ENCODE measurements around the gene VTI1A.

VTI1A gene

DNA sequence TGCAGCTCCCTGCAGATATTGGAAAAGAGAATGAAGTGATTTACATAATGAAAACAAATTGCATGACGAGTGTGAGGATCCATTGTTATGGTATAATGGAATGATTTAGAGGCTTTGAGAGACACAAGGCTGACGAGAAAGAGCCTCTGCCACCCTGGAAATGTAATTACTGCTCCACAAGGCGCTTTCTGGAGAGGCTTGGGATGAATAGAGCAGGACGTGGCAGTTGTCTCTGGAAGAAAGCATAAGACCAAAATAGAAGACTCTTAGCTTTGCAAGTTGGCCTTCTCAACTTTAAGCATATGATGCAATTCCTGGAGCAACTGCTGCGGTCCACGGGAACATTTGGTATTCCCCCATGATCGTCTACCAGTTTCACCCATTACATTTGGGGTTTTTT lies 321.1 kb downstream of the VTI1A start:
- no peak overlapping the region for H2AFZ ChIP-seq (ENCODE audit: low read depth)
- no peak overlapping the region for H3K27ac ChIP-seq
- H3K4me2 ChIP-seq: no peak overlapping the region
- no peaks in the 10 kb centered on the region for H3K27me3 ChIP-seq (ENCODE audit: insufficient read depth, low read depth)
- H3K4me3 ChIP-seq (IDR thresholded peaks at IDR 0.05; ENCODE audit: insufficient read depth, low read depth, low read length): no peak overlapping the region
- TF ChIP-seq, protein P1, sequence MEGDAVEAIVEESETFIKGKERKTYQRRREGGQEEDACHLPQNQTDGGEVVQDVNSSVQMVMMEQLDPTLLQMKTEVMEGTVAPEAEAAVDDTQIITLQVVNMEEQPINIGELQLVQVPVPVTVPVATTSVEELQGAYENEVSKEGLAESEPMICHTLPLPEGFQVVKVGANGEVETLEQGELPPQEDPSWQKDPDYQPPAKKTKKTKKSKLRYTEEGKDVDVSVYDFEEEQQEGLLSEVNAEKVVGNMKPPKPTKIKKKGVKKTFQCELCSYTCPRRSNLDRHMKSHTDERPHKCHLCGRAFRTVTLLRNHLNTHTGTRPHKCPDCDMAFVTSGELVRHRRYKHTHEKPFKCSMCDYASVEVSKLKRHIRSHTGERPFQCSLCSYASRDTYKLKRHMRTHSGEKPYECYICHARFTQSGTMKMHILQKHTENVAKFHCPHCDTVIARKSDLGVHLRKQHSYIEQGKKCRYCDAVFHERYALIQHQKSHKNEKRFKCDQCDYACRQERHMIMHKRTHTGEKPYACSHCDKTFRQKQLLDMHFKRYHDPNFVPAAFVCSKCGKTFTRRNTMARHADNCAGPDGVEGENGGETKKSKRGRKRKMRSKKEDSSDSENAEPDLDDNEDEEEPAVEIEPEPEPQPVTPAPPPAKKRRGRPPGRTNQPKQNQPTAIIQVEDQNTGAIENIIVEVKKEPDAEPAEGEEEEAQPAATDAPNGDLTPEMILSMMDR (conservative IDR thresholded peaks at IDR 0.05; ENCODE audit: low read depth, low read length): no peak
- H3K4me1 ChIP-seq (ENCODE audit: low read depth, poor library complexity, severe bottlenecking): no peaks in the 10 kb centered on the region
- no peaks in the 10 kb centered on the region for H3K79me2 ChIP-seq (ENCODE audit: insufficient read depth, low read depth)
- no peak overlapping the region for H3K9ac ChIP-seq
- no peaks in the 10 kb centered on the region for H4K20me1 ChIP-seq (ENCODE audit: insufficient read depth)
- H3K36me3 ChIP-seq (ENCODE audit: insufficient read depth): no peaks in the 10 kb centered on the region

- Histone ChIP-seq H3K4me1 (ENCODE audit: low read depth, poor library complexity, severe bottlenecking) (no peaks in the 10 kb centered on the region), H3K9ac (no peak overlapping the region), H3K4me2 (no peak overlapping the region), H3K4me3 (IDR thresholded peaks at IDR 0.05; ENCODE audit: insufficient read depth, low read depth, low read length) (no peak overlapping the region), H2AFZ (ENCODE audit: low read depth) (no peak overlapping the region), H4K20me1 (ENCODE audit: insufficient read depth) (no peaks in the 10 kb centered on the region), H3K79me2 (ENCODE audit: insufficient read depth, low read depth) (no peaks in the 10 kb centered on the region), H3K36me3 (ENCODE audit: insufficient read depth) (no peaks in the 10 kb centered on the region), H3K27ac (no peak overlapping the region), H3K27me3 (ENCODE audit: insufficient read depth, low read depth) (no peaks in the 10 kb centered on the region)
- TF ChIP-seq, protein P1 (conservative IDR thresholded peaks at IDR 0.05; ENCODE audit: low read depth, low read length): no peak
Observed at GRCh38 chr10:112769081-112769480, 322.1 kb downstream of the VTI1A start.

DNA sequence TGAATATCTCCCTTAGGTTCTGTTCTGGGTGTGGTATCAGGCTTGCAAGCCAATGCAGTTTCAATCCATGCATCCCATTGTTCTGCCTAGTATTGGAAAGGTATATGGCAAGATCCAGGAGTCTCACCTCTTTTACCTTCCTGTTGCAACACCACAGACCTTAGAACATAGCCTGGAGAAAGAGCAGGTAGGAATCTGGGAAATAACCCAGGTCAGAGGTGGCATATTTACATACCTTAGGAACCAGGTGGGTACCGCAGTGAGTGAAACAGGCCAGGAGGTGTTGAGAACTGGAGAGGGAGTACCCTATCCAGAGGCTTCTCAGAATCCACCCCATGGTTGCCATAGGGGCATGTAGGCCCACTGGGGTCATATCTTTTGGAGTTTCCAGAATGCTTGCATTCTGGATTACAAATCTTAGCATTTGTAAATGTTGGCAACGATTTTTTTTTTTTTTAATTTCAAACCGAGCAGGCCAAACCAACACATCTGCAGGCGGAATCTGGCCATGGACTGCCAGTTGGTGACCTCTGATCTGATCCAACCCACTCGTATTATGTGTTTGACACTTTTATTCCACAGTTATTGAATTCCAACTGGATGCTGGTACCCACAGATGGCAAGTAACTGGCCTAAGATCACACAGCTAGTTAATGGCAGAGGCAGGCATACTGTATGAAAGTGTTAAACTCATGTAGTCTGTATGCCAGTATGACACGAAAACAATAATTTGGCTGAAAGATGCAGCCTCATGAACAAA lies 322.8 kb downstream of the VTI1A start:
- Histone ChIP-seq H3K9ac (no peak overlapping the region), H3K4me2 (no peak overlapping the region), H3K4me3 (IDR thresholded peaks at IDR 0.05; ENCODE audit: insufficient read depth, low read depth, low read length) (no peak overlapping the region), H3K27ac (no peak overlapping the region), H3K27me3 (ENCODE audit: insufficient read depth, low read depth) (no peaks in the 10 kb centered on the region), H3K79me2 (ENCODE audit: insufficient read depth, low read depth) (no peaks in the 10 kb centered on the region), H3K4me1 (ENCODE audit: low read depth, poor library complexity, severe bottlenecking) (no peaks in the 10 kb centered on the region), H2AFZ (ENCODE audit: low read depth) (no peak overlapping the region), H4K20me1 (ENCODE audit: insufficient read depth) (no peaks in the 10 kb centered on the region), H3K36me3 (ENCODE audit: insufficient read depth) (no peaks in the 10 kb centered on the region)
- TF ChIP-seq, protein P1 (conservative IDR thresholded peaks at IDR 0.05; ENCODE audit: low read depth, low read length): no peak

DNA sequence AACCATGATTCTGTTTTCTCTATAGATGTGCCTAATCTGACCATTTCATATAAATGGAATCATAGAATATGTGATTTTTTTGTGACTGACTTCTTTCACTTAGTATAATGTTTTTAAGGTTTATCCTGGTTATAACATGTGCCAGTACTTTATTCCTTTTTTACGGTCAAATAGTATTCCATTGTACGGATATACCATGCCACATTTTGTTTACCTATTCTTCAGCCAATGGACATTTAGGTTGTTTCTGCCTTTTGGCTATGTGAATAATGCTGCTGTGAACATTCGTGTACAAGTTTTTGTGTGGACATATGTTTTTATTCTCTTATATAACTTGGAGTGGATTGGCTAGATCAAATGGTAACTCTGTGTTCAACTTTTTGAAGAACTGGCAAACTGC lies 324.7 kb downstream of the VTI1A start:
- H3K9ac ChIP-seq: no peak overlapping the region
- no peak overlapping the region for H2AFZ ChIP-seq (ENCODE audit: low read depth)
- H3K4me3 ChIP-seq (IDR thresholded peaks at IDR 0.05; ENCODE audit: insufficient read depth, low read depth, low read length): no peak overlapping the region
- H3K4me1 ChIP-seq (ENCODE audit: low read depth, poor library complexity, severe bottlenecking): no peaks in the 10 kb centered on the region
- no peaks in the 10 kb centered on the region for H3K36me3 ChIP-seq (ENCODE audit: insufficient read depth)
- H3K27ac ChIP-seq: no peak overlapping the region
- TF ChIP-seq, protein P1 (conservative IDR thresholded peaks at IDR 0.05; ENCODE audit: low read depth, low read length): no peak
- no peaks in the 10 kb centered on the region for H4K20me1 ChIP-seq (ENCODE audit: insufficient read depth)
- H3K27me3 ChIP-seq (ENCODE audit: insufficient read depth, low read depth): no peaks in the 10 kb centered on the region
- no peak overlapping the region for H3K4me2 ChIP-seq
- no peaks in the 10 kb centered on the region for H3K79me2 ChIP-seq (ENCODE audit: insufficient read depth, low read depth)
